Measurements from ENCODE around the gene CYP46A1.

Gene CYP46A1

DNA sequence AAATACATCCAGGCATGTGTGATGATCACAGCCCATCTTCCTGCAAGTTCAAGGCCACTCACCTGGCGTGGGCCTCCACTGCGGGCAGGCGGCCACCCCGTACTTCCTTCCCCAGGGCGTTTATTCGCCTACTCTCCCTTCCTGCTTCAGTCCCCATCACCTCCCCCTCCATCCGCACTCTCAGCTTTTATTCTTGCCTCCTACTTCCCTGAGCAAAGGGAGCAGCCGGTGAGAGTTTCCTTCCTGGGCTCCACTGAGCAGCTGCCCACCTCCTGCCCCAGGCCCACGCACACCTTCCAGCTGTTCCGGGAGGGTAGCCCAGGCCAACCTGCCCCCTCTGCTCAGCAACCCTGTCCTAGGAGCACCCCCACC lies 4.1 kb downstream of the CYP46A1 start:
- Histone ChIP-seq H3K9me3 (ENCODE audit: control extremely low read depth in 1 of 5, control insufficient read depth in 4 of 5, insufficient read depth in 2 of 5, low read depth in 1 of 5, low read length in 4 of 5) (no peaks in the 10 kb centered on the region), H3K36me3 (ENCODE audit: control insufficient read depth in 4 of 4, insufficient read depth in 4 of 4, low read length in 3 of 4) (no peaks in the 10 kb centered on the region), H3K4me3 (ENCODE audit: control insufficient read depth in 1 of 7, extremely low read depth in 1 of 7, insufficient read depth in 4 of 7, low read depth in 2 of 7, low read length in 6 of 7) (no peak overlapping the region), H3K4me1 (ENCODE audit: control extremely low read depth in 1 of 4, control insufficient read depth in 4 of 4, insufficient read depth in 4 of 4, low read length in 3 of 4) (peaks cover 0 to 20% (median 10%) of the 10 kb centered on the region in 4 experiments), H3K27ac (ENCODE audit: insufficient read depth in 1 of 2, low read depth in 1 of 2, low read length in 2 of 2, poor library complexity in 1 of 2, severe bottlenecking in 2 of 2) (no peak overlapping the region), H3K27me3 (replicated peaks in 2 of 5; ENCODE audit: control insufficient read depth in 4 of 5, insufficient read depth in 5 of 5, low read length in 4 of 5) (peaks cover 0 to 77% (median 24%) of the 10 kb centered on the region in 5 experiments)
- WGBS (ENCODE audit: insufficient coverage), result under 1% methylated on average over 10 of the region's 10 CpGs
- DNase-seq, result no peak
- CTCF ChIA-PET, result interaction anchor here (0.9 to 2.6 kb wide), 11 partner anchors 9 to 214 kb away, joined by 3 to 8 read pairs (median 4); no protein-coding TSS in a partner anchor
- POLR2A ChIA-PET, result no interaction called here

DNA sequence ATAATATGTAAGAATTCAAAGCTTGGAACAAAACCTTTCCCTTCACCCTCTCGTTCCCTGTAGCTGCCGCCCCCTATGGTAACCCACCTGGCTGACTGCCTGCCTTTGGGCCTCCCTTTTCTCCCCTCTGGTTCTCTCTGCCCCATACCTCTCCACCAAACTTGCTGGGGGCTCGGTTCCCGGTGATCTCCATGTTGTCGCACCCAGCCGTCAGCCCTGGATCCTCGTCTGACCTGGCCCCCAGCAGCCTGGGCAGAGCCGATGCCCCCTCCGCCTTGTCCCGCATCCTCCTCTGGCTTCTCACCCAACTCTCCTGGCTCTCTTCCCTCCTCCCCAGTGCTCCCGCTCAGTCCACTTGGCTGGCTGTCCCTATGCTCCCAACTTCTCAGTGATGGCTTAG lies 4.5 kb downstream of the CYP46A1 start:
- H3K9me3 ChIP-seq (ENCODE audit: control extremely low read depth in 1 of 5, control insufficient read depth in 4 of 5, insufficient read depth in 2 of 5, low read depth in 1 of 5, low read length in 4 of 5), result no peaks in the 10 kb centered on the region
- peaks cover 0 to 16% (median 6%) of the 10 kb centered on the region in 4 experiments for H3K4me1 ChIP-seq (ENCODE audit: control extremely low read depth in 1 of 4, control insufficient read depth in 4 of 4, insufficient read depth in 4 of 4, low read length in 3 of 4)
- H3K27ac ChIP-seq (ENCODE audit: insufficient read depth in 1 of 2, low read depth in 1 of 2, low read length in 2 of 2, poor library complexity in 1 of 2, severe bottlenecking in 2 of 2), result no peak overlapping the region
- peaks cover 0 to 77% (median 24%) of the 10 kb centered on the region in 5 experiments for H3K27me3 ChIP-seq (replicated peaks in 2 of 5; ENCODE audit: control insufficient read depth in 4 of 5, insufficient read depth in 5 of 5, low read length in 4 of 5)
- CTCF ChIA-PET, result interaction anchor here (0.9 to 2.6 kb wide), 11 partner anchors 9 to 213 kb away, joined by 3 to 8 read pairs (median 4); no protein-coding TSS in a partner anchor
- no peak overlapping the region for H3K4me3 ChIP-seq (ENCODE audit: control insufficient read depth in 1 of 7, extremely low read depth in 1 of 7, insufficient read depth in 4 of 7, low read depth in 2 of 7, low read length in 6 of 7)
- no peaks in the 10 kb centered on the region for H3K36me3 ChIP-seq (ENCODE audit: control insufficient read depth in 4 of 4, insufficient read depth in 4 of 4, low read length in 3 of 4)
- POLR2A ChIA-PET, result no interaction called here
- no peak for DNase-seq
- 88% methylated on average over 10 of the region's 11 CpGs for WGBS (ENCODE audit: insufficient coverage)

- H3K9me3 ChIP-seq (ENCODE audit: control extremely low read depth in 1 of 5, control insufficient read depth in 4 of 5, insufficient read depth in 2 of 5, low read depth in 1 of 5, low read length in 4 of 5), result no peaks in the 10 kb centered on the region
- peaks cover 0 to 79% (median 24%) of the 10 kb centered on the region in 5 experiments for H3K27me3 ChIP-seq (replicated peaks in 2 of 5; ENCODE audit: control insufficient read depth in 4 of 5, insufficient read depth in 5 of 5, low read length in 4 of 5)
- ChIA-PET CTCF (interaction anchor here (1.3 to 2.5 kb wide), 3 partner anchors 10 to 198 kb away, joined by 3 to 7 read pairs (median 5); no protein-coding TSS in a partner anchor), POLR2A (no interaction called here)
- peaks cover 0 to 12% (median 3%) of the 10 kb centered on the region in 4 experiments for H3K4me1 ChIP-seq (ENCODE audit: control extremely low read depth in 1 of 4, control insufficient read depth in 4 of 4, insufficient read depth in 4 of 4, low read length in 3 of 4)
- DNase-seq, result no peak
- WGBS (ENCODE audit: insufficient coverage), result 95% methylated on average over 10 of the region's 11 CpGs
- no peak overlapping the region for H3K27ac ChIP-seq (ENCODE audit: insufficient read depth in 1 of 2, low read depth in 1 of 2, low read length in 2 of 2, poor library complexity in 1 of 2, severe bottlenecking in 2 of 2)
- no peak overlapping the region for H3K4me3 ChIP-seq (ENCODE audit: control insufficient read depth in 1 of 7, extremely low read depth in 1 of 7, insufficient read depth in 4 of 7, low read depth in 2 of 7, low read length in 6 of 7)
- H3K36me3 ChIP-seq (ENCODE audit: control insufficient read depth in 4 of 4, insufficient read depth in 4 of 4, low read length in 3 of 4), result no peaks in the 10 kb centered on the region
These were observed 5.5 kb downstream of the CYP46A1 start for GRCh38 chr14:99689266-99690236.

- CTCF ChIA-PET, result interaction anchor here (0.9 to 2.5 kb wide), 2 partner anchors 11 to 39 kb away, joined by 3 to 7 read pairs; no protein-coding TSS in a partner anchor
These were observed 6.5 kb downstream of the CYP46A1 start for GRCh38 chr14:99690636-99691035.

GRCh38 chr14:99691111-99691885 lies 7.2 kb downstream of the CYP46A1 start:
- no peak for DNase-seq
- CTCF ChIA-PET, result interaction anchor here (0.9 kb wide), 1 partner anchor 38 kb away, joined by 3 read pairs; no protein-coding TSS in a partner anchor
- 94% methylated on average over 10 of the region's 13 CpGs for WGBS (ENCODE audit: insufficient coverage)
- POLR2A ChIA-PET, result no interaction called here
- peaks cover 0 to 10% (median 1%) of the 10 kb centered on the region in 4 experiments for H3K4me1 ChIP-seq (ENCODE audit: control extremely low read depth in 1 of 4, control insufficient read depth in 4 of 4, insufficient read depth in 4 of 4, low read length in 3 of 4)
- no peaks in the 10 kb centered on the region for H3K36me3 ChIP-seq (ENCODE audit: control insufficient read depth in 4 of 4, insufficient read depth in 4 of 4, low read length in 3 of 4)
- H3K4me3 ChIP-seq (ENCODE audit: control insufficient read depth in 1 of 7, extremely low read depth in 1 of 7, insufficient read depth in 4 of 7, low read depth in 2 of 7, low read length in 6 of 7), result no peak overlapping the region
- H3K9me3 ChIP-seq (ENCODE audit: control extremely low read depth in 1 of 5, control insufficient read depth in 4 of 5, insufficient read depth in 2 of 5, low read depth in 1 of 5, low read length in 4 of 5), result no peaks in the 10 kb centered on the region
- peaks cover 0 to 65% (median 22%) of the 10 kb centered on the region in 5 experiments for H3K27me3 ChIP-seq (replicated peaks in 2 of 5; ENCODE audit: control insufficient read depth in 4 of 5, insufficient read depth in 5 of 5, low read length in 4 of 5)
- no peak overlapping the region for H3K27ac ChIP-seq (ENCODE audit: insufficient read depth in 1 of 2, low read depth in 1 of 2, low read length in 2 of 2, poor library complexity in 1 of 2, severe bottlenecking in 2 of 2)

More at GRCh38 chr14:99690636-99691035, 6.5 kb downstream of the CYP46A1 start:
- no peak for DNase-seq
- Histone ChIP-seq H3K9me3 (ENCODE audit: control extremely low read depth in 1 of 5, control insufficient read depth in 4 of 5, insufficient read depth in 2 of 5, low read depth in 1 of 5, low read length in 4 of 5) (no peaks in the 10 kb centered on the region), H3K4me3 (ENCODE audit: control insufficient read depth in 1 of 7, extremely low read depth in 1 of 7, insufficient read depth in 4 of 7, low read depth in 2 of 7, low read length in 6 of 7) (no peak overlapping the region), H3K27me3 (replicated peaks in 2 of 5; ENCODE audit: control insufficient read depth in 4 of 5, insufficient read depth in 5 of 5, low read length in 4 of 5) (peaks cover 0 to 72% (median 22%) of the 10 kb centered on the region in 5 experiments), H3K36me3 (ENCODE audit: control insufficient read depth in 4 of 4, insufficient read depth in 4 of 4, low read length in 3 of 4) (no peaks in the 10 kb centered on the region), H3K27ac (ENCODE audit: insufficient read depth in 1 of 2, low read depth in 1 of 2, low read length in 2 of 2, poor library complexity in 1 of 2, severe bottlenecking in 2 of 2) (no peak overlapping the region), H3K4me1 (ENCODE audit: control extremely low read depth in 1 of 4, control insufficient read depth in 4 of 4, insufficient read depth in 4 of 4, low read length in 3 of 4) (peaks cover 0 to 10% (median 1%) of the 10 kb centered on the region in 4 experiments)
- 100% methylated on average over 2 of the region's 5 CpGs for WGBS (ENCODE audit: insufficient coverage)
- POLR2A ChIA-PET, result no interaction called here

- Histone ChIP-seq H3K27me3 (replicated peaks in 2 of 5; ENCODE audit: control insufficient read depth in 4 of 5, insufficient read depth in 5 of 5, low read length in 4 of 5) (peaks cover 0 to 61% (median 15%) of the 10 kb centered on the region in 5 experiments), H3K27ac (ENCODE audit: insufficient read depth in 1 of 2, low read depth in 1 of 2, low read length in 2 of 2, poor library complexity in 1 of 2, severe bottlenecking in 2 of 2) (no peak overlapping the region), H3K9me3 (ENCODE audit: control extremely low read depth in 1 of 5, control insufficient read depth in 4 of 5, insufficient read depth in 2 of 5, low read depth in 1 of 5, low read length in 4 of 5) (peaks cover 0 to 11% (median 3%) of the 10 kb centered on the region in 5 experiments), H3K4me3 (ENCODE audit: control insufficient read depth in 1 of 7, extremely low read depth in 1 of 7, insufficient read depth in 4 of 7, low read depth in 2 of 7, low read length in 6 of 7) (no peak overlapping the region), H3K36me3 (ENCODE audit: control insufficient read depth in 4 of 4, insufficient read depth in 4 of 4, low read length in 3 of 4) (no peaks in the 10 kb centered on the region), H3K4me1 (ENCODE audit: control extremely low read depth in 1 of 4, control insufficient read depth in 4 of 4, insufficient read depth in 4 of 4, low read length in 3 of 4) (no peaks in the 10 kb centered on the region)
- WGBS (ENCODE audit: insufficient coverage), result 76% methylated on average over 3 of the region's 3 CpGs
- ChIA-PET CTCF (no interaction called here), POLR2A (no interaction called here)
- no peak for DNase-seq
These were observed 9.8 kb downstream of the CYP46A1 start for GRCh38 chr14:99693918-99694317.
